ENCODE data around the gene TARP.

TARP gene

DNA sequence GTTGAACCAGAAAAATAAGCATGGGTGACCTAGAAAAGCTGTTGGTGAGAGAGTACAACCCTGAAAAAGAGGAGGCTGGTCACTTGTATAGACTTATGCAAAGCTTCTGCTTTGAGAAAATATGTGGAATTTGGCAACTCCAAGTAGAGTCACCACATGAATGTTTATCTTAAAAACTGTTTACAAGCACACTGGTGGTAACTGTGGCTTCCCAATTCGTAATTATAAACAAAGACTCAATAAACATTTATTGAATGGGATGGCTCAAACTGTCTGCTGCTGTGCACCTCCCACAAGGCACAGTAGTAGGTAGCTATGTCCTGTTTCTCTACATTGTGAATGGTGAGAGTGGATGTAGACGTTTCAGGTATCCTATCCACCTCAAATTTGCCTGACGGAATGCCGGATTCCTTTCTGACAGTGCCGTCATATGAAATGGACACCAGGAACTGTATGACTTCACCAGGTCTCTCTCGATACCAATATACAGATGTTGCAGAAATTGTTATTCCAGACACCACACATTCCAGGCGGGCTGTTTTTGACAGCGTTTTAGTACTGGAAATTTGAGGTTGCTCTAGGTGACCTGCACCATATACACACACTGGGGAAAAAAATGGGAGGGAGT, 43.4 kb upstream of the TARP start:
- no peak overlapping the region for H3K27ac ChIP-seq
- no peaks in the 10 kb centered on the region for H3K36me3 ChIP-seq (ENCODE audit: low read depth, missing control alignments)
- no peaks in the 10 kb centered on the region for H3K4me1 ChIP-seq
- intact Hi-C loops (cut with DNase I; ENCODE audit: low total_unique reads): no loop called here
- no peak overlapping the region for H3K4me3 ChIP-seq
- TF ChIP-seq, protein P1, sequence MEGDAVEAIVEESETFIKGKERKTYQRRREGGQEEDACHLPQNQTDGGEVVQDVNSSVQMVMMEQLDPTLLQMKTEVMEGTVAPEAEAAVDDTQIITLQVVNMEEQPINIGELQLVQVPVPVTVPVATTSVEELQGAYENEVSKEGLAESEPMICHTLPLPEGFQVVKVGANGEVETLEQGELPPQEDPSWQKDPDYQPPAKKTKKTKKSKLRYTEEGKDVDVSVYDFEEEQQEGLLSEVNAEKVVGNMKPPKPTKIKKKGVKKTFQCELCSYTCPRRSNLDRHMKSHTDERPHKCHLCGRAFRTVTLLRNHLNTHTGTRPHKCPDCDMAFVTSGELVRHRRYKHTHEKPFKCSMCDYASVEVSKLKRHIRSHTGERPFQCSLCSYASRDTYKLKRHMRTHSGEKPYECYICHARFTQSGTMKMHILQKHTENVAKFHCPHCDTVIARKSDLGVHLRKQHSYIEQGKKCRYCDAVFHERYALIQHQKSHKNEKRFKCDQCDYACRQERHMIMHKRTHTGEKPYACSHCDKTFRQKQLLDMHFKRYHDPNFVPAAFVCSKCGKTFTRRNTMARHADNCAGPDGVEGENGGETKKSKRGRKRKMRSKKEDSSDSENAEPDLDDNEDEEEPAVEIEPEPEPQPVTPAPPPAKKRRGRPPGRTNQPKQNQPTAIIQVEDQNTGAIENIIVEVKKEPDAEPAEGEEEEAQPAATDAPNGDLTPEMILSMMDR (IDR thresholded peaks at IDR 0.05): no peak
- TF ChIP-seq POLR2A (IDR thresholded peaks at IDR 0.05): no peak
- DNase-seq: no peak
- no peaks in the 10 kb centered on the region for H3K9me3 ChIP-seq
- WGBS, 2 donors: 88 to 90% methylated on average over 8 of the region's 8 CpGs
- no peaks in the 10 kb centered on the region for H3K27me3 ChIP-seq

DNA sequence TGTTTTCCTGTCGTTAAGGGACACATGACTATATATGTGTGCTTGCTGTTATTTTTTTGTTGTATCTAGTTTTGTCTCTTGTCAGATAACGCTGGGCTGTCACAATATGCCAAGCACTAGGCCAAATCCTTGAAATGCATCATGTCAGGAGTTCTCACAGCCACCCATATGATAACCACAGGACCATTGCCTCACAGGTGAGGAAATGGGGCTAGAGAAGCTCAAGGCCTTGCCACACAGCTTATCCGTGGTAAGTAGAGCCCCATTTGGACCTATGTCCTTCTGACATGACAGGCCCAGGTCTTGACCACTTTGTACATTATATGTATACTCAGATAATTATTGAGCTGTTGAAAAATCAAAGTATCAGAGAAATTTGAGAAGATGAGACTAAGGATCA, 42.0 kb upstream of the TARP start:
- no peaks in the 10 kb centered on the region for H3K27me3 ChIP-seq
- peaks cover 5% of the 10 kb centered on the region for H3K4me1 ChIP-seq
- H3K9me3 ChIP-seq: no peaks in the 10 kb centered on the region
- no peak for DNase-seq
- no peaks in the 10 kb centered on the region for H3K36me3 ChIP-seq (ENCODE audit: low read depth, missing control alignments)
- TF ChIP-seq, protein P1 (IDR thresholded peaks at IDR 0.05): no peak
- WGBS, 2 donors: 80 to 88% methylated on average over 3 of the region's 3 CpGs
- no peak overlapping the region for H3K27ac ChIP-seq
- H3K4me3 ChIP-seq: no peak overlapping the region
- intact Hi-C loops (cut with DNase I; ENCODE audit: low total_unique reads): no loop called here

DNA sequence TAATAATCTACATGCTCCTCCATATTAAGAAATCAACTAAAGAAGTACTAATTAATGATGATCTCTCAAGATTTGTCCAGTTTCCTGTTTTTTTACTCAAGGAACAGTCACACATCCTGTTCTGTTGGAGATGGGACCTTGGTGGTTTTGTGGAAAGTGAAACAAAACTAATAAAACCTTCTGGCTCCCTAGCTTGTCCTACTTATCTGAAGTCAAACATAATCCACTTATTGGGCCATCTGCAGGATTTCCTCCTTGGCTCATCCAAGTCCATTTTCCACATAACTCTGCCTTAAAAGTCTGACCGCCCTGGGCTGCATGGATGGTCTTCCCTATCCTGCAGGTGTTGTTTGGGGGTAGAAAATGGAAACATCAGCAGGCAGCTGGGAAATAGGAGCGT, 39.4 kb upstream of the TARP start:
- no peaks in the 10 kb centered on the region for H3K36me3 ChIP-seq (ENCODE audit: low read depth, missing control alignments)
- no peak for TF ChIP-seq POLR2A (IDR thresholded peaks at IDR 0.05)
- TF ChIP-seq, protein P1 (IDR thresholded peaks at IDR 0.05): no peak
- H3K9me3 ChIP-seq: no peaks in the 10 kb centered on the region
- peaks cover 5% of the 10 kb centered on the region for H3K4me1 ChIP-seq
- intact Hi-C loops (cut with DNase I; ENCODE audit: low total_unique reads): no loop called here
- H3K27ac ChIP-seq: no peak overlapping the region
- no peak overlapping the region for H3K4me3 ChIP-seq
- DNase-seq: no peak
- no peaks in the 10 kb centered on the region for H3K27me3 ChIP-seq
- WGBS, 2 donors: 72 to 85% methylated on average over 2 of the region's 2 CpGs

DNA sequence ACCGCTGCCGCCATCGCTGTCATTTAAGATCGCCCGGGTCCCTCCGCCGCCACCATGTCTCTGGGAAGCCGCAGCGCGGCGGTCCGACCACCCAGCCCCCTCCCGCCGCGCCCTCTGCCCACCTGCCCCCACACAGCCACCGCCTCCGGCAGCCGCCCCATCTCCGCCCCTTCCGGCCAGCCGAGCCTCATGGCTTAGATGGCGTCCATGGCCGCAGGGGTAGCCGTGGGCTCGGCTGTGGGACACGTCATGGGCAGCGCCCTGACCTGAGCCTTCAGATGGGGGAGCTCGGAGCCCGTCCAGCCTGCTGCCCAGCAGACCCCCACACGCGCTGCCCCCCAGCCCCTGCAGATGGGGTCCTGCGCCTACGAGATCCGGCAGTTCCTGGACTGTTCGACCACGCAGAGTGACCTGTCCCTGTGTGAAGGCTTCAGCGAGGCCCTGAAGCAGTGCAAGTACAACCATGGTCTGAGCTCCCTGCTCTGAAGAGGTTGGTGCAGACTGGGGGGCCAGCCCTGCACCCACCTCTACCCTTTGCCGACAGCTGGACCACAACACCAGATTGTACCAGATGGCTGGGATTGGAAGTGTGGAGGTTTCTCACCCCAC, 38.0 kb upstream of the TARP start:
- 17 to 23% methylated on average over 25 to 38 of the region's 38 CpGs for WGBS, 2 donors
- intact Hi-C loops (cut with DNase I; ENCODE audit: low total_unique reads): no loop called here
- peak; percentile 65 for DNase-seq

More for the DNA sequence above, 38.0 kb upstream of the TARP start:
- Histone ChIP-seq H3K27me3 (no peaks in the 10 kb centered on the region), H3K36me3 (ENCODE audit: low read depth, missing control alignments) (no peaks in the 10 kb centered on the region), H3K9me3 (no peaks in the 10 kb centered on the region), H3K4me3 (peak overlapping the region; percentile 55 to 58), H3K27ac (peak overlapping the region in 1 of 2 donors; percentile 36), H3K4me1 (peaks cover 5% of the 10 kb centered on the region)
- TF ChIP-seq POLR2A (IDR thresholded peaks at IDR 0.05): no peak
- TF ChIP-seq, protein P1 (IDR thresholded peaks at IDR 0.05): no peak
